HG02642 (cell line): ENCODE data around the gene TTLL6.
"Not testable (repeated sequence)": the region's sequence is repeated elsewhere in the genome, so short reads cannot be mapped to it uniquely, and the experiment has no call there.

Experiments
- ATAC-seq: cut with Tn5 transposase; IDR thresholded peaks from one replicate; pipeline ENCODE4 v1.9.1; 2021; ENCODE audit warnings: mild to moderate bottlenecking; ENCODE audit not compliant: unreplicated experiment, poor library complexity

The TTLL6 gene

DNA sequence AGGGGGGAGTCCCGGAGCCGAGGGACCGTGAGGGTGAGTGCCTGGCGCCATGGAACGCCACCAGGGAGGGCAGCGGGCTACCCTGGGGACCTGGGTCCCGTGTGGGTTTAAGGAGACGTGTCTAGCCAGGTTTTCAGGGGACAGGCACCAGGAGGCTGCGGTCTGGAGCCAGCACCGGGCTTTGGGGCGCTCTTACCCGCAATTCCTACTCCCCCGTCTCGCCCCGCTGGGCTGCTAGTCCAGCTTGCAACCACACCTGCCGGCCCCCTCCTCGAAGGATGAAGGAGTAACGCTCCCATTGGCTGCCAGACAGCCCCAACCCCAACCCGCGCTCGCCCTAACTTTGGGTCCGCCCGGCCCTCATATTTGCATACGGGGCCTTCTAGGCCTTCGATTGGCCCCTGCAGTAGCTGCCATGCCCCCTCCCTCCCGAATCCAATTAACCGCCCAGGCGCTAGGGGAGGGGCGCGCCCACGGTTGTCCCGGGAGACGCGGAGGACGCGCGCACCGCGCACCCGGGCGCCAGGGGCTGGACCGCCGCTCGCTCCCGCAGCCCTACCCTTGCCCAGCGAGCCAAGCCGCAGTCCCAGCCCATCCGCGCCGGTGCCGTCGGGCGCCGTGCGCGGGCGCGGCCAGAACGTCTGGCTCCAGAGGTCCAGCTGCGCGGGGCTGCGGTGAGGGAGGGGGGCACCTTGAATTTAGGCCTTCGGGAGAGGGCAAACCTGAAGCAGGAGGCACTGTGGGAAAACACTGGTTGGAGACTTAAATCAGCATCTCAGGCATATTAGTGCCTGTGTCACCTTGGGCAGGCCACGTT, at the start of gene TTLL6:
Gene TTLL6 (minus strand): TSS at position 456 of the 817 bp plus-strand sequence. CDS start 157 bp downstream, at position 299.
- ATAC-seq = peak; percentile 90

GRCh38 chr17:48860456-48860855, 43.4 kb upstream of the TTLL6 start:
- ATAC-seq = no peak

GRCh38 chr17:48860034-48860433, 43.0 kb upstream of the TTLL6 start:
- no peak for ATAC-seq

DNA sequence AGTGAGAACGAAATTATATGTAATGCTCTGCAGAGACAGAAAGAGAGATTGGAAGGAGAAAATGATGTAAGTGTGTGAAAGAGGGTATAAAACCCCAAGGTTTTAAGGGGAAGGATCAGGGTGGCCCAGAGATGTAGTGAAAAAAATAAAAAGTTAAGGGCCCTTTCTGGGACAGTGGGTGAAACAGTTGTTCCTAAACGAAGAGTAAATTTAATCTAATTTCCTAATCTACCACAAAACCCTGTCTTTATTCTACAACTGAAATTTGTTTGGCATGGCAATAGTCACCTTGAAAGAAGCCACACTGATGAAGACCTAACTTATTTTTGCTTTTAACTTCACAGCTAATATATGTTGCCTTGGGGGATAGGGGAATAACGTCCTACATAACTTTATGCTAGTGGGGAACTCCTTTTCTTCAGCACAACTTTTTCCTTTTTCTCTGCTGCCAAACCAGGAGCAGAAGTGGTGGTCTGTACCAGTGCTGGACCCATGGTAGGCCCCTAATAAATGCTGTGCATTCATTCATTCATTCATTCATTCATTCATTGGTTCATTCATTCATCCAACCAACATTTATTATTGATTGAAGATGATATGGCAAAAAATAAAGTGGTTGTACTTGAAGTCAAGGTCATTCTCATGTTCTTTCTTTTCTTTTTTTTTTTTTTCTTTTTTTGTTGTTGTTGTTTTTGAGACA, 39.2 kb upstream of the TTLL6 start:
- no peak for ATAC-seq

DNA sequence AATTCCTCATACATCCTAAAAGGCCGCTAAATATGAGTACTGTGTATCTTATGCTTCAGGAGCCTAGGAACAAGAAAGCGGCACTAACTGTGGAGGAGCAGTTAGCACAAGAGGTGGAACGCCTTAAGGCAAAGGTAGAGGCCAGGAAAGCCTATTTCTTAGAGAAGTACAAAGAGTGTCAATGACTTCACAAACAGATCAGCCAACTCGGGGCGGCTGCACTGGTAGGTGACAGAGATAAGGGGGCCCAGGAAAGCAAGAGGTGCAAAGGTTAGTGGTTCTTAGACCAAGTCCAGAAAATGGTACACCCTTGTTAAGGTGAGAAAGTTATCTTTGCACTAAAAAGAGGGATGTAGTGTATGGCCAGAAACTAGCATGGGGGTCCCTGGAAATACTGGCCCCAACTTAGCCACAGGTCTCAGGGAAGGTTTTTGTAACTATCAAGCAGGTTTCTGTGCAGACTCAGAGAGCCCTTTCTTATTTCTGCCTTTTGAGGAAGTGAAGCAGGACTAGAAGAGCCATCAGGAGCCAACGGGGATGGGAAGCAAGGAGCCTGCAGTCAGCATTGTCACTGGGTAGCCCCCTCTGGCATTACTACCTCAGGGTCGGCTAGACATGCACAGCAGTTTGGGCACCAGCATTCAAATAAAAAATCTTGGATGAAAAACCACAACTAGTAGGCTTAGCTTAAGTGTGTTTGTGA, 37.9 kb upstream of the TTLL6 start:
- ATAC-seq = no peak

DNA sequence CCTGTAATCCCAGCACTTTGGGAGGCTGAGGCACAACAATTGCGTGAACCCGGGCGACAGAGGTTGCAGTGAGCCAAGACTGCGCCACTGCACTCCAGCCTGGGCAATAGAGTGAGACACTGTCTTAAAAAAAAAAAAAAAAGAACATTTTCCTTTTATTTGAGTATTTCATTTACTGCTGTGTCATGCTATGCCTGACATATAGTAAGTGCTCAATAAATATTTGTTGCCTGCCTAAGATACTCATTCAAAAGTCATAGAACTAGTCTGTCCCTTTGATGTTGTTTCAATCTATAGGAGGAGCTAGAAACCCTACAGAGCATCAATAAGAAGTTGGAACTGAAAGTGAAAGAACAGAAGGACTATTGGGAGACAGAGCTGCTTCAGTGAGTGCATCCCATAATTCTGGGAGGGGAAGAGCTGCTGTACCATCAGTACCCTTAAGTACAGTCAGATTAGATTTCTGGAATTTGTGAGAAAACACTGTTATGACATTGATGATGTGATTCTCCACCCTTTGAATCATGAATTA, 33.8 kb upstream of the TTLL6 start:
- no peak for ATAC-seq

DNA sequence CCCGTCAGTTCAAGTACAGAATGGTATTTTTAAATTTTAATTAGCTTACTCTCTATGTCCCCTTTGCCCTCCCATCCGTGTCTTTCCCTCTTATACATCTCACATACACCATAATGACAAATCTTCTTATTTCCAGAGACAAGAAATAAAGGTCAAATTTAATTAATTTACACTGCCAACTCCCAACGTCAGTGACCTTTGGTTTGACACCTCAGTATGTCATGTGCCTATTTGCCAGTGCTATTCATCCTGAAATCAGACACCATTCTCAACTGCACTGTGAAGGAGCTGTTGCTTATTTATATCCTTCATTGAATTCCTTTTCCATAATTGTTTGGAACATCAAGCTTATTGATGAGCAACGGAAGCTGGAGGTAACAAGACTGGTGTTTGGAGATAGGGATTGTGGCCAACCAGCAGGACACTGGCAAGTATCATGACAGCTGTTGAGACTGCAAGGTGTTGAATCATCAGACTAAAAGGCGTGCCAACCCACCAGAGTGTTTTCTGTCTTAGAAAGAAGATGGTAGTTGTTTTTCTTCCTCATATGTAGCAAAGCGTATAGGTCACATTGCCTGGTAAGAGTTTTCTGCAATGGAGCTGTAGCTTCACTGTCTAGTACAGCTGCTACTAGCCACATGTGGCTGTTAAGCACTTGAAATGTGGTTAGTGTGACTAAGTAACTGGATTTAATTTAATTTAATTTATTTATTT, 26.3 kb upstream of the TTLL6 start:
- ATAC-seq = no peak

DNA sequence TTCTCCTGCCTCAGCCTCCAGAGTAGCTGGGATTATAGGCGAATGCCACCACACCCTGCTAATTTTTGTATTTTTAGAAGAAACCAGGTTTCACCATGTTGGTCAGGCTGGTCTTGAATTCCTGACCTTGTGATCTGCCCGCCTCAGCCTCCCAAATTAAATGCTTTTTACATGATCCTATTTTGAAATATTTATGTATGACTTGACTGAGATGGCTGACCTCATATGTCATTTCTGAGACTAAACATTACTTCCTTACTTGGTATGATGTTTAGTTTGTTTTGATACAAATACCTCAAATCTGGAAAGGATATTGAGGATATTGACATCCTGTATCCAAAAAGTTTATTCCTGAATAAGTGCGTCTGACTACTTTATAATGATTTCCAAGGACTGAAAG, 25.7 kb upstream of the TTLL6 start:
- no peak for ATAC-seq

GRCh38 chr17:48841395-48841831, 24.4 kb upstream of the TTLL6 start:
- ATAC-seq = peak; percentile 74

- ATAC-seq = no peak
These were observed 23.4 kb upstream of the TTLL6 start for GRCh38 chr17:48840441-48840840.

DNA sequence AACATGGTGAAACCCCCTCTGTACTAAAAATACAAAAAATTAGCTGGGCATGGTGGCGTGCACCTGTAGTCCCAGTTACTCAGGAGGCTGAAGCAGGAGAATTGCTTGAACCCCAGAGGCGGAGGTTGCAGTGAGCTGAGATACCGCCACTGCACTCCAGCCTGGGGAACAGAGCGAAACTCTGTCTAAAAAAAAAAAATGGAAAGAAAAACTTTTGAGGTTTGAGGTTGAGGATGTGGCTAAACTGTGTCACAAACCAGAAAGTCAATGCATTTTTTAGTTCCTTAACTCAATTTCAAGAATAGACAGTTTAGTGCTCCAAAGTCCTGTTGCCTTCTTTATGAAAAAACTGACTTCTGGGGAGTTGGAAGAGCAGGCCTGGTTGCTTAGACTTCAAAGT, 20.4 kb upstream of the TTLL6 start:
- not testable (repeated sequence) for ATAC-seq

DNA sequence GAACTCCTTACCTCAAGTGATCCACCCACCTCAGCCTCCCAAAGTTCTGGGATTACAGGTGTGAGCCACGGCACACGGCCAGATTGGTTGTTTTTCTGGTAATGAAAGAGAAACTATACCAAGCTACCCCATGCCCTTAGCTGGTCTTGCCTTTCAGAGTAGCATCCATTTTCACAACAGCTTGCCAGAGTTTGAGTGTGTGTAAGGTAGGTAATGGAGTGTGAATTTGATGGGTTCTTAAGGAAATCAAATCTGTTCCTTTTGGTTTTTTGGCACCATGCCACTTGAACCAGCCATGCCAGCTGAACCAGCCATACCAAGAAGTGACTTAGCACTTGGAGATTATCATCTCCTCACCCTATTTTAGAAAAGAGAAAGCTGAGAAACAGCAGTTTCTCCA, 18.9 kb upstream of the TTLL6 start:
- ATAC-seq = no peak

DNA sequence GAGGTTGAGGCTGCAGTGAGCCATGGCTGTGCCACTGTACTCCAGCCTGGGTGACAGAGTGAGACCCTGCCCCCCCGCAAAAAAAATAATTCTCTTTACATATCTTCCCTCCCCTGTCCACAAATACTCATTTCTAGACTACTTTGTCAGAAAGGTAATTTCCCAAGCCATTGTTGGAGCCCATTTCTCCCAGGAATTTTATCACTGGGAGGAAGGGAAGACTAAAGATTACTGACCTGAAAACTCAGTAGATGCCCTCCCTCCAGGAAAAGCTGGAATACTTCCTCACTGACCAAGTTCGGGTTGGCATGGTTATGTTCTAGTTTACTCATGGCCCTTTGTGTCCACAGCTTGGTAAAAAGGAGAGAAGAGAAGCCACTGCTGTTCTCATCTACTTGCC, 17.9 kb upstream of the TTLL6 start:
- ATAC-seq = no peak

- ATAC-seq = no peak
These were observed 14.5 kb upstream of the TTLL6 start for GRCh38 chr17:48831549-48831883.

- peak; percentile 85 for ATAC-seq
These were observed 14.0 kb upstream of the TTLL6 start, which contains the start of gene CALCOCO2 for GRCh38 chr17:48830840-48831548. Gene CALCOCO2 (plus strand): TSS chr17:48831035. CDS start chr17:48841708, 10,673 bp downstream.

GRCh38 chr17:48825446-48826381, 8.7 kb upstream of the TTLL6 start:
- ATAC-seq = no peak

DNA sequence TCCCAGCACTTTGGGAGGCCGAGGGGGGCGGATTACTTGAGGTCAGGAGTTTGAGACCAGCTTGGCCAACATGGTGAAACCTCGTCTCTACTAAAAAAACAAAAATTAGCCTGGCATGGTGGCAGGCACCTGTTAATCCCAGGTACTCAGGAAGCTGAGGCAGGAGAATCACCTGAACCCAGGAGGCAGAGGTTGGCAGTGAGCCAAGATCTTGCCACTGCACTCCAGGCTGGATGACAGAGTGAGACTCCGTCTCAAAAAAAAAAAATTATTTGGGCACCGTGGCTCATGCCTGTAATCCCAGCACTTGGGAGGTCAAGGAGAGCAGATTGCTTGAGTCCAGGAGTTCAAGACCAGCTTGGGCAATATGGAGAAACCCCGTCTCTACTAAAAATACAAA, 3.9 kb upstream of the TTLL6 start:
- not testable (repeated sequence) for ATAC-seq

GRCh38 chr17:48819466-48819865, 2.4 kb upstream of the TTLL6 start:
- ATAC-seq = no peak
